Stimulated activated CD4-positive, alpha-beta T cell treated with anti-CD3 and anti-CD28 coated beads, Interleukin-12 subunit alpha, Interleukin-12 subunit beta, amount 100 ng/mL, for 24 hours (primary cell): ENCODE results near the gene NDUFS3.

Experiments
- DNase-seq, 2 experiments: peaks; one replicate each; pipeline ENCODE4 v3.0.0-alpha.2; 2020; ENCODE audit warnings: low read depth in 2 of 2

Gene NDUFS3

GRCh38 chr11:47589977-47590861 lies 11.3 kb downstream of the NDUFS3 start:
- DNase-seq: no peak

GRCh38 chr11:47591764-47592163 lies 12.9 kb downstream of the NDUFS3 start:
- DNase-seq: no peak

GRCh38 chr11:47592251-47592650 lies 13.4 kb downstream of the NDUFS3 start:
- DNase-seq: no peak

GRCh38 chr11:47592970-47593369 lies 14.1 kb downstream of the NDUFS3 start:
- DNase-seq: no peak

- no peak for DNase-seq
These were observed 14.6 kb downstream of the NDUFS3 start for GRCh38 chr11:47593492-47593933.

GRCh38 chr11:47593934-47594855 lies 15.3 kb downstream of the NDUFS3 start, which contains the start of gene C1QTNF4:
TSS of gene C1QTNF4 (minus strand) at chr11:47594411. CDS start at chr11:47590810, 3,601 bp downstream.
- no peak for DNase-seq

GRCh38 chr11:47595029-47595428 lies 16.2 kb downstream of the NDUFS3 start:
- DNase-seq: no peak

GRCh38 chr11:47595967-47596366 lies 17.1 kb downstream of the NDUFS3 start:
- no peak for DNase-seq

- DNase-seq: no peak
These were observed 21.0 kb downstream of the NDUFS3 start for GRCh38 chr11:47599902-47600301.

- no peak for DNase-seq
These were observed 24.4 kb downstream of the NDUFS3 start for GRCh38 chr11:47603295-47603694.

GRCh38 chr11:47605921-47606320 lies 27.0 kb downstream of the NDUFS3 start:
- no peak for DNase-seq

- DNase-seq: no peak
These were observed 27.9 kb downstream of the NDUFS3 start for GRCh38 chr11:47606731-47607130.

- no peak for DNase-seq
These were observed 28.5 kb downstream of the NDUFS3 start for GRCh38 chr11:47607380-47607779.

- DNase-seq: no peak
These were observed 30.8 kb downstream of the NDUFS3 start for GRCh38 chr11:47609675-47610074.

GRCh38 chr11:47611348-47611794 lies 32.5 kb downstream of the NDUFS3 start:
- DNase-seq: no peak

GRCh38 chr11:47615249-47615648 lies 36.4 kb downstream of the NDUFS3 start:
- no peak for DNase-seq

- no peak for DNase-seq
These were observed 38.0 kb downstream of the NDUFS3 start for GRCh38 chr11:47616726-47617416.

- no peak for DNase-seq
These were observed 38.5 kb downstream of the NDUFS3 start for GRCh38 chr11:47617417-47617809.

GRCh38 chr11:47620836-47621378 lies 42.0 kb downstream of the NDUFS3 start:
- no peak for DNase-seq

- no peak for DNase-seq
These were observed 47.4 kb downstream of the NDUFS3 start for GRCh38 chr11:47626234-47626633.

GRCh38 chr11:47628026-47628425 lies 49.2 kb downstream of the NDUFS3 start:
- DNase-seq: no peak
